Activated CD8-positive, alpha-beta memory T cell treated with anti-CD3 and anti-CD28 coated beads, Interleukin-2, amount 50 U/mL, for 1 hour (primary cell): ENCODE measurements around the gene GRM4.

Source experiments
- DNase-seq: peaks from one replicate; pipeline ENCODE4 v3.0.0-alpha.2; 2020; ENCODE audit errors: extremely low read depth

GRM4 gene

DNA sequence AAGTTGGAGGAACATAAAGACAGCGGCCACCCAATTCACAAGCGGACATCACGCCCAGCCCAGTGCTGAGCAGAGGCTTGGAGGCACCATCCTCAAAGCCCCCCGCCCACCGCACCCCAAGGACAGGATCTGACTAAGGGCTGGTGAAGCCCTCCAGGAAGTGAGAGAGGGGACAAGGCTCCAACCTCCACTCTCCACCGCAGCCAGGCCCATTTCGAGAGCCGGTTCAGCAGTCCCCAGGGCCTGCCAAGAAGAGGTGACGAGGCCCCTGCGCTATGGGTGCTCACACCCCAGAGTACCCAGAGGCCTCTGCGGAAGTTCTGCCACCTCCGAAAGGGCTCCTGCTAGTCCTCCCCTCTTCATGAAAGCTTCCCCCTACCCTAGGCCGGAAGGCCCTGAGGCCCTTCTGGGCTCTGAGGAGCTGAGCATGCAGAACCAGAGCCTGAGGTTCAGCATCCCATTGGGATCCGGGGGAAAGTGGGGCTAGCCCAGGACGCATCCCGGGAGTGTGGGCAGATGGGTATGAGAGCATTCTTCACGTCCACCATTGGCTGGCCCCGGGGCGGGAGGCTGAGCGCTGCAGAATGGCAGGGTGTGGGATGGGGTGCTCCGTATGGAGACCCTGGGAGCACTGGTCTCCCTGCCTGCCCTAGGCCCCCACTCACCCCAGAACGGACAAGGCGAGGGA, 2.5 kb downstream of the GRM4 start:
- no peak for DNase-seq

DNA sequence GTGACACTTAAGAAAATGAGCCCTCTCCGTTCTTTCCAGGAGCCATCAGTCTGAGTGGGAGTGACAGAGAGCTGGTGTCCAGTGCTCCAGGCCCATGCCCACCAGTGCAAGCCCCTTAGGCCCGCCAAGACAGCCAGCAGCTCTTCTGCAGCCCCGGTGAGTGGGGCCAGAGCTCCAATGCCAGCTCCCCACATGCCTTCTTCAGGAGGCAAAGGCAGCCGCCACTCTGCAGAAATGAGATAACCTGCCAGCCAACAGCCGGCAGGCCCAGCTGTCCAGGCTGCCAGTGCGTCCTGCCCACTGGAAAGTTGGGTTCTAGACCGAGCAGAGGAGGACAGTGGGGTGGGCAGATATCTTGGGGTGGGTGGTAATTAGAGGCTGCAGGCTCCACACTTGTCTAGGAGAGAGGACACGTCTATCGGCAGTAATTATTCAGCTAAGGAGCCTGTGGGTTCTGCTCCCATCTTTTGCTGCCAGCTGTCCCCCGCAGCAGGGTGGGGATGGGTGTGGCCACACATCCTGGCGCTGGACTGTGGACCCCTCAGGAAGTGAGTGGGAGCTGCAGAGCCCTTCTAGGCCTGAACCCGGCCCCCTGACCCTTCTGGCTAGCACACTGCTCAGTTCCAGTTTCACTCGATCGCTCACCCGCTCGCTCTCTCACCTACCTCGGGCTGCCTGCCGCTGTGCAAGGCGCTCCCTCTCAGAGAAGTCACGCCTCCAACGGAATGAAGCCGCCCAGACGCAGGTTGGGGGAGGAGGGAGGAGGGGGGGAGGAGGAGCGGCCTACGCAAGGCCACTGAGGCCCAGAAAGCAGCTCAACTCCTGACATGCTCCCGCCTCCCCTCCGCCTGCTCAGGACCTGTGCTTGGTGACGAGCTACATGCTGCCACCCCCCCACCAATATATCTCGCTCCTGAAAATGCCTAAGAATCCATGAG, 3.6 kb downstream of the GRM4 start:
- no peak for DNase-seq

DNA sequence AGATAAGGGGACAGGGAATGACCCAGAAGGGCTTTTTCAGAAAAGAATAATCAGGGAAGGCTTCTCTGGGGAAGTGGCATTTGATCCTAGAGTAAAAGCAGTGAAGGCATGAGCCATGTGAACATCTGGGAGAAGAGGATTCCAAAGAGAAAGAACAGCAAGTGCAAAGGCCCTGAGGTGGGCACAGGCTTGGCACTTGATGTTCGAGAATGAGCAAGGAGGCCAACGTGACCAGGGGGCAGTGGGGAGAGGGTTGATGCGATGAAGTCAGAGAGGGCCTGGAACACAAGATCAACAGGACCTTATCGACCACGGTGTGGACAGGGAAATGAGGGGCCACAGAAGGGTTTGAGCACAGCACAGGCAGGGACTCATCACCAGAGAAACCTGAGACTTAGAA, 5.8 kb downstream of the GRM4 start:
- no peak for DNase-seq

DNA sequence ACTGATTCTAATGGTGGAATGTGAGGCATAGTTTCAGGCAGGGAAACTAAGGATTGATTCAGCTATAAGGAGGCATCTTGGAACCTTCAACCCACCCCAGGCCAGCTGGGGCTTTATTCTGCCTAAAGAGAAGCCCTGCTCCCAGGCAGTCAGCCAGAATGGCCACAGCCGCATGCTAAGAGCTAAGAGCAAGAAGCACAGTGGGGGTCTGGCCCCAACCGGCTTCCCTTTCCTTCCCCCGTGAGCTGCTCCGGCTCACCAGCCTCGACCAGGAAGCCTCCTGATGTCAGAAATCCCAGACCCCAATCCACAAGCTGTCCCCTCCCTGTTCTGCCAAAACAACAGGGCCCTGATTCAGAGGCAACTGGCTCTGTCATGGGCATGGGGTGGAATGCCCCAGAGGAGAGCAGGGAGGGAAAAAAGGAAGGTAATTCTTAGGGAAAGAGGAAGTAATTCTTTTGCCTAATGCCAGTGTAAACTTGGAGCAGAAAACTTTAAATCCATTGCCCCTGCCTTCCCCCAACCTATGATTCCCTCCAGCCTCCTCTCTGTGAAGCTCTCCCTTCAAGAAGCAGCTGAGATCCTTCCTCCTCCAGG, 6.9 kb downstream of the GRM4 start:
- DNase-seq = no peak

DNA sequence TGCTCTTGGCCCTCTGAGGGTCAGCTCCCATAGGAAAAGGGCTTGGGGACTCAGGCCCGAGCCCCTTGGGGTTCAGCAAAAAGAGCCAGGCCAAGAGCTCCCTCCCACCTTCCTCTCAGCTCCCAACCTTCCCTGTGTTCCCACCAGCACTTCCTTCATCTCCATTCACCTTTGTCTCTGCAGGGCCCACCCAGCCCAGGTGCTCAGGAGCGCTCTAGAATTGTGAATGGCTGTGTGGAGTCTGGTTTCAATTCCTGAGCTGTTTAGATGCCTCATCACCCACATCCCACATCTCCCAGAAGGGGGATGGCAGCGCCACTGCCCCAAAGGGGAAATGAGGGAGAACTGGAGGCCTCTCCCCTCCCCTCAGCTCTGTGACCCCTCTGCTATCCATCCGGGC, 7.7 kb downstream of the GRM4 start:
- DNase-seq = no peak

DNA sequence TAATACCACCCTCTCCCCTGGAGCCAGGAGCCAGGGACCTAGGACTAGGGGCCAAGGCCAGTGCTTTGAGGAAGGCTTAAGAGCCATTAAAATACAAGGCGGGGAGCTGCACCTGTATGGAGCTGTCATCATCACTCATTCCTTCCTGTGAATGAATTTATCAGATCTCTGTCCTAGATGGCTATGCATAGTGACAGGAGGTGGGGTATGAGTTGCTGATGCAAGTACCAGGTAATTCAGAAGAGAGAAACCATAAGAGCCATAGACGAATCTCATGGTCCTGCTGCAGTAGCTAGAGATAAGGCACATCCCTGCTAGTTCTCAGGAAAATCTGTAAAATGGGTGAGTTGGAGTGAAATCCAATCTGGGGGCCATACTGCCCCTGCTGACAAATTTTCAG, 10.3 kb downstream of the GRM4 start:
- DNase-seq = no peak

DNA sequence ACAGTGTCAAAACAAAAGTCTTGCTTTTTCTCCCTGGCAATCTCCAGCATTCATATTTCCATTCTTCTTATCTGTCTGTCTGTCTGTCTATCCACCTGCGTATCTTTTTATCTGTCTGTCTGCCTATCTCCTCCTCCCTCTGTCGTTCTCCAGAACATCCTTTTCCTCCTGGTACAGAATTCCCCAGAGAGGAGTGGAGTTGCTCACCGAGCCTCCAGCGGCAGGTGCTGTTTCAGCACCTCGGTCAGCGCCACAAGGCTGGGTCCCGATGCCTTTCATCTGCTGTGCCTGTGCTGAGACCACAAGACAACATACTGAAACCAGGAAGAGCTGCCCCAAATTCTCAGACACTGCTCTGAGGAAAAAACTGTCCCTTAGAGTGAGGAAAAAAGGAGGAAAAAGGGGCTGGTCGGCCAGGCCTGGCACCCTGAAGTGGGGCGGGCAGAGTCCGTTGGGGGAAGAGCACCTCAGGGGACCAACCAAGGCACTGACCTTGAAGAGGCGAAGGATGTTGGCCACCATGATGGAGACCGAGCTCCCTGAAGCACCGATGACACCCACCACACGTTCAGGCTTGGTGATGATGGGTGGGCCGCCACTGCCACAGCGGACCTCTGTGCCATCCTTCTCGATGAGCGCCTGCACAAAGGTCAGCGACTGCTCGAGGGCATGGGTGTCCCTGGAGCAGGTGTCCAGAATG, 13.3 kb downstream of the GRM4 start:
- no peak for DNase-seq

DNA sequence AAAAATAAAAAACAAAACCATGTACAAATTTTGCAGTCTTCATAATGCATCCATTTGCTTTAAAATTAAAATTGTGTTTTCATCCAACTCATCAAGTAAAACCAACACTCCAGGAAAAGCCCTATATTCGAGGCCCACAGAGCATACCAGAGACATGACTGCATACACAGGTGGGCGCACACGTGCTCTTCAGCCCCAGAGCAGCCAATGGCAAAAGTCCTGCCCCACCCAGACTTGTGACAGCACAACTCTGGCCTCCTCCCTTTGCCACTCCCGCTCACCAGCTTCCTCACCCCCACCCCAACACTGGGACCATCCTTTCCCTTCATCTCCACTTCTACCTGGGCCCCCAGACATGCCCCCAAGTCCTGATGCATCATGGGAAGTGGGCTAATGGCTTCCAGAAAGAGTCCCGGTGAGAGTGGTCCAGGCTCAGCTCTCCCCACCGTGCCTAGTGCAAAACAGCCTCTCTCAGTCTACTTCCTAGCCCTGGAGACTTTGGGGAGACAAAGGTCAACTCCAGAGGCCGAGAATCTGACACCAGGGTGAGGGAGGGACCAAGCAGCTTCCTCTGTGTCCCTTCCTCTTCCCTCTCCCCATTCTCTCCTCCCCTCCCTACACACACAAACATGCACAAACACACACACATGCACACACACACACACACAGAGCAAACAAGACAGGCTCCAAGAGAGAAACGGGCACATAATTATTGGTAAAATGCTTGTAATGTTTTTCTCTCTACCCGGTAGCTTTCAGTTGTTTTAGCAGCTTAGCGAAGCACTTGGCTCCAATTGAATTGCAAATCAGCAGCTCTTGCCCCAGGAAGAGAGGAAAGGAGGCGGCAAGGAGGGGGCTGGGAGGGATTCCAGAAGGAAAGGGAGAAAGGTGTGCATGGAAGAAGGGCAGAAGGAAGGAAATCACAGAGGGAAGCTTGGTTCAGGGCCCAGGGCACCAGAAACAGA, 14.3 kb downstream of the GRM4 start:
- DNase-seq = no peak

DNA sequence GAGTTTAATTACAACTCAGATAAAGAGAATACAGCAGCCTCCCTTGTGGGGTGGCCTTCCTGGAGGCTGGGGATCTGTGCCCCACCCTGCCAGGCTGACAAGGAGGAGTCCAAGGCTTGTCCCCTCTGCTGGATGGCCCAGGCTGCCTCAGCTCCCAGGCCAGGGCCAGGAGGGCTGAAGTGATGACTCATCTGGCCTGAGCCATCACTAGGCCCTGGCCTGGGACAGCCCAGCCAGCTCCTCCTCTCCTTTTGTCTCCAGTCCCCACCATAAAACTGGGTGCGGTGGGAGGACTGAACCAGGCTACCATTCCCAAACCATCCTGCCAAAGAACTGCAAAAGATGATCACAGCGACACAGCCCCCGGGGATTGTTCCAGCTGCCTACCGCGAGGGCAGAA, 15.0 kb downstream of the GRM4 start:
- DNase-seq = no peak

DNA sequence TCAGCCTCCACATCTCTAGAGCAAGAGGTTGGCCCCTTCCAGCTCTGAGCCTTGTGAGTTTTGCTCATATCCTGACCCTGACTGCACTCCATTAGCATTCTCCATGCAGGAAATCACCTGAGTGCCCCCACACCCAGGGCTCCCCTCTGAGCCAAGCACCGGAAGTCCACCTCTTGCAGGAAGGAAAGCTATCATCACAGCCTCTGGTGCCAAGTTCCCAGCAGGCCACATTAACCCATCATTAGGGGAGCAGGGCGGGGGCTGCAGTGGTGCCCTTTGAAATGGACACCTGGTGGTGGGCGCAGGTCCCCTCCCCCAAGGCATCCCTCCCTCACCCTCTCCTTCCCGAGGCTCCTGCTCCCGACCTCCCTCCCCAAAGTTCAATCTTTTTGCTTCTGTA, 16.1 kb downstream of the GRM4 start:
- no peak for DNase-seq

DNA sequence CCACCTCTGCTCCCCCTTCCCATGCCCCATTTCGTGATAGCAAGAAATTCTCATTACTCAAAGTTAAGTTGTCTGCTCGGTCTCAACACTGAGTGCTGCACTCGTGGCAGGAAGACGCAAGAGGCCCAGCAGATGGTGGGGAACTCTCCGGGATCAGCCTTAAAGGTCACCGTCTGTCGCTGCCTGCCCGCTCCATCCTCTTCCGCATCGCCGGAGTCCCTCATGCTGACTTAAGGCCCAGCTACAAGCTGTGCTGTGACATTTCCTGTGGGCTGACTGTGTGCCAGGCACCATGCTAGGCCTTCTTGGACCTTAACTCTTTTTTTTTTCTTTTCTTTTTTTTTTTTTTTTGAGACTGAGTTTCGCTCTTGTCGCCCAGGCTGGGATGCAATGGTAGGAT, 17.8 kb downstream of the GRM4 start:
- DNase-seq = no peak

DNA sequence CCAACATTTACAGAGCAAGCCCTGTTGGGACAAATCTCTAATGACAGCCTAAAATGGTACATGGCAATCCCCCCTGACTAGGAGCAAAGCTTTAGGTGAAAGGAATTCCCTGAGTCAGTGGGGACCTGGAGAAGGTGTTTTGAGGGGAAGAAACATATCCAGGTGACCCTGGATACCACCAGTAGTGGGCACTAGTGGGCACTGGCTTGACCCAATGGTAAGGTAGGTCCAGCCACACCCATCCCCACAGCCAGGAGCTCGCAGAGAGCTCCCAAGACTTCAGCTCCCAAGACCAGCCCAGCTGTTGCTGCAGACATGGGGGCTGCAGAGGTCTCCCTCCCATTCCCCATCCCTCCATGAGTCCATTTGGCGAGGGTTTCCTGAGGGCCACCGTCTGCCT, 19.5 kb downstream of the GRM4 start:
- no peak for DNase-seq

DNA sequence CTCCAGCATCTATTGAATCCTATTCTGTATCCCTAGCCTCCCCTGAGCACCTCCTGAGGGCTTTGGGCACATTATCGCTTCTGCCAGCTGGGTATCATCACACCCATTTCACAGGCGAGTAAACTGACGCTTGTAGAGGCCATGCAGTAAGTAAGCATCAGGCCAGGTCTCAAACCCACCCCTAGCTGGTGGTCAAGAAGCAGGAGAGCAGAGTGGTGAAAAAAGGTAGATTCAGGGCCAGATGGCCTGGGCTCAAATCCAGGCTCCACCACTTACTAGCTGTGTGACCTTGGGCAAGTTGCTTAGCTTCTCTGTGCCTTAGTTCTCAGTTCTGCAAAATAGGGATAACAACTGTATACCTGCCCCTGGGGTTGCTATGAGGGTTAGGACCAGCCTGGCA, 19.9 kb downstream of the GRM4 start:
- DNase-seq = no peak

DNA sequence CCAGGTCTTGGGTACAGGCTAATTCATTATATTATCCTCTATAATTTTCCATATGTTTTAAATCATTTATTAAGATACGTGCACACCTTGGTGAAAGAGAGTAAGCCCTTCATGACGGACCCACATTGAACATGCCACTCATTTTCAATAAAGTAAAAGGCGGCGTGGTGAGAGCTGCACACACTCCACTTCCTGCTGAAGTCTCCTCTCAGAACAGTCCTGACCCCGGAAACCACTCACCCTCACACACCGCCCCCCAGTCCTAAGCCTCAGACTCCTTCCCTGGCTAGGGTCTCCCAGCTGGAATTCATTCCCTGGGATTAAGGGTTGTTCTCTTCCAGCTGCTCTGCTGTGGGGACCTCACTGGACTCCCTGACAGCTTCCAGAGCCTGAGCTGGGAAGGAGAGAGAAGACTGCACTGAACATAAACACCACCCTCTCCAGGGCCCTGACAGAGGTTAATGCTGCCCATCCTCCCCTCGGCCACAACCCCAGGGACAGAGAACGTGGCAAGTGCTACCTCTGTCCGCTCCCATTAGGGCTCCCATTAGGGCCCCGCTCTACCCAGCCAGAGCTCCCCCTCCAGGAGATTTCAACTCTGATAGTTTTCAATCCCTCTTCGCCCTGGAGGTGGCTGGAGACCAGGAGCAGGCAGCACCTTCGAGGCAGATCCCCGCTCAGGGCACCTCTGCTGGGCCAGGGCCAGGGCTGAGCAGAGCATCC, 24.8 kb downstream of the GRM4 start:
- no peak for DNase-seq

DNA sequence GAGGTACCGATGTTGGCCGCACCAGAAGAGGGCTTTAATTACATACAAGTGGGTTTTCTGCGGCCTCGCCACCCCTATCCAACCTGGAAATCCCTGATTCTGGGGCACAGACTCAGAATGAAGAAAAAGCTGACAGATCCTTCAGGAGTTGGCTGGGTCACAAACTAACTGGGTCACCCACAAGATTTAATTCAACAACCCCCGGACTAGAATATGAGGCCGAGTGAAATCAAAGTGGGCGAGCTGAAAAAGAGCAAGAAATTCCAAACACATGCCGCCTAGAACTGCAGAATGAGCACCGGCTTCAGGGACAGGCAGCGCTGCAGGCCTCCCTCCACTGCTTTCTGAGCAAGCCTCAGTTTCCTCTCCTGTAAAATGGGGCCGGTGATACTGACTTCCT, 30.0 kb downstream of the GRM4 start:
- no peak for DNase-seq

DNA sequence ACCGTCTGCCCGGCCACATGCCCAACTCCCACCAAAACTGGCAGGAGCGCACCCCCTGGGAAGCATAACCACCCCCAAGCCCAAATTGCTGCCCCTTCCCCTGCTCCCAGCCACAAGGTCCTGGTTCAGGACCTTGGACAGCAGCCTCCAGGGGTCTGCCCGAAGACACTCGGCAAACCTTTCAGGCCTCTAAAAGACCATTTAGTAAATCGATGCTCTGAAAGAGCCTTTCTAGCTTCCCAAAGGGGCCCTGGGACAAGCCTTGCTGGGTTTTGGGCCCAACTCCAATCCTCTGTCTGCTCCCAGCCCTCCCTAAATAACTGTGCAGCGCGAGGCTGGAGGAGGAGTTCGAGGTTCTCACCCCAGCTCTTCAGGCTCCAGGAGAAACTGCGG, 30.5 kb downstream of the GRM4 start:
- DNase-seq = no peak

DNA sequence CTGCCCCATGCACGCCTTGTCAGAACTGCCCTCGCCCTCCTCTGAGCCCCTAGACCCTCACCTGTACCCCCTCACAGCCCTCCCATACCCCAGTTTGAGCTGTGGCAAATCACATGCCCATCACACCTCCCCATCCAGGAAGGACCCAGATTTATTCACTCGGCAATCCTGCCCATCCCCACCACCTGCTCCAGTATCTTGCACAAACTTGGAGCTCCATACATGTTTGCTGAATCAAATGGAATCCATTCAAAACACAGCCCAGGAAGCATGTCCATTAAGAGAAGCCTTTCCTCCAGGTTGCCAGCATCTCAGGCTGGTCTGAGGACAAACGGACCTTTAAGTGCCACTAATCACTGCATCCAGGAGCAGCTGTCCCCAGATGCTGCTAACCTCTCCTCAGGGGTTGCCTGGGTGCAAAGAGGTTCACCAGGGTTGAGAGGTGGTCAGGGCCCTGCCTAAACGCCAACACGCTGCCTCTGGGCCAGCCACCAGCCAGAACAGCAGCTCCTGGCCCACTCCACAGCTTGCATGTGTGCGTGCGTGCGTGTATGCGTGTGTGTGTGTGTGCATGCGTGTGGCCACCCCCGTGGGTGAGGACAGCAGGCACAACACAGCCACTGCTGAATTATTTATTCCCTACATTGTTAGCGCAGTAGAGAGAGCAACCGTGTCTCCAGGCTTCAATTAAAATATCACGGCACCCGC, 31.0 kb downstream of the GRM4 start:
- DNase-seq = no peak

DNA sequence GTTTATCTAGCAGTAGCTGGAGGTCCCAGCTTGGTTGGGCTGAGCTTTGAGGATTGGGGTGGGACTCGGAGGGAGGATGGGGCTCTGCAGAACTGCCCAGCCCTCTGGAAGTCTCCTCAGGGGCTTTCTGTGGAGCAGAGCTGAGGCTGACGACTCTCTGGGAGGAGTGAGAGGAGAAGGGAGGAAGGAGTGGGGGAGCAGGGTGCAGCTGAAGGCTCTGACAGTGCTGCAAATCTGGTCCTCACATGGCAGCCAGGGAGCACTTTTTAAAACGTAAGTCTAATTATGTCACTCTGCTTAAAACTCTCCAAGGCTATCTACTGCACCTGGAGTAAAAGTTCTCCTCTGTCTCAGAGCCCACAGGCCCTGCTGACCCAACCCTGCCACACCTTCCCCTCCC, 32.4 kb downstream of the GRM4 start:
- no peak for DNase-seq

DNA sequence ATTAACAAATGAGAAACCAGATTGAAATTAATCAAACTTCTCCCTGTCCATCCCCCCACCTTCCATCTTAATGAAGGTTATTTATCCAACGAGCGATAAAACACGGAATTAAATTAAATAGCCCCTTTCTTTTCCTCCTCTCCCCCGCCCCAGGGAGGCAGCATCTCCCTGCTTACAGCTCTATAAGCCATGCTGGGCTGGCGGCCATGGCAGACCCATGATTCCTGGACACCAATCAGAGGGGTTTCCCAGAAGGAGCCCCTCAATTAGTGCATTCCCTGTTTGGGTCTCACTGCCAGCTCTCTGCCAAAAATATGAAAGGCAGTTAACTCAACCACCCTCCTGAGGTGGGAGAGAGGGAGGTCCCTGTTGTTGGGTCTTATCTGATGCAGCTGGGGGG, 33.8 kb downstream of the GRM4 start:
- DNase-seq = no peak

DNA sequence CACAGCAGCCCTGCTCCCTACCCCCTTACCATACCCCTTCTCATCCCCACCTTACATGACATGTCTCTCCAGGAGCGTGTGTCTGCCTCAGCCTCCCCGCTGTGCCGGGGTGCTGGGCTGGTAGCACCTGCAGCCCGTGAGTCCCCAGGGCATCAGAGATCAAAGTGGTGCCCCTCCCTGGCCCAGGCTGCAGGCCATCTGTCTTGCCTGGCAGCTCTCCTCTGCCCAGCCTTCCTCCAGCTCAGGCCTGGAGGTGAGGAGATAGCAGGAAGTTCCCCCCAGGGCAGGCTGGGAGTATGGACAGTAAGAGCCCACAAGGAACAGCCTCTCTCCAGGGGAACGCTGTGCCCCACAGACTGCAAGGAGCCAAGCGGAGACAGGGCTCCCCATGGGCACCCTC, 35.3 kb downstream of the GRM4 start:
- DNase-seq = no peak
